ENCODE data around the gene CHTF18.

CHTF18 gene

DNA sequence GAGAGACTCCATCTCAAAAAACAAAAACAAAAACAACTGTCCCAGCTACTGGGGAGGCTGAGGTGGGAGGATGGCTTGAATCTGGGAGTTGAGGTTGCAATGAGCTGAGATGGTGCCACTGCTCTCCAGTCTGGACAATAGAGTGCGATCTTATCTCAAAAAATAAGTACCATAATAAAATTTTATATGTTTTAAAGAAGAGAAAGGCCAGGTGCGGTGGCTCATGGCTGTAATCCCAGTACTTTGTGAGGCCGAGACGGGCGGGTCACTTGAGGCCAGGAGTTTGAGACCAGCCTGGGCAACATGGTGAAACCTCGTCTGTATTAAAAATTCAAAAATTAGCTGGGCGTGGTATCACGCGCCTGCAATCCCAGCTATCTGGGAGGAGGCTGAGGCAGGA lies 11.6 kb upstream of the CHTF18 start:
- no peak overlapping the region for H3K4me3 ChIP-seq (ENCODE audit: low read depth, low read length)
- TF ChIP-seq, protein P1, sequence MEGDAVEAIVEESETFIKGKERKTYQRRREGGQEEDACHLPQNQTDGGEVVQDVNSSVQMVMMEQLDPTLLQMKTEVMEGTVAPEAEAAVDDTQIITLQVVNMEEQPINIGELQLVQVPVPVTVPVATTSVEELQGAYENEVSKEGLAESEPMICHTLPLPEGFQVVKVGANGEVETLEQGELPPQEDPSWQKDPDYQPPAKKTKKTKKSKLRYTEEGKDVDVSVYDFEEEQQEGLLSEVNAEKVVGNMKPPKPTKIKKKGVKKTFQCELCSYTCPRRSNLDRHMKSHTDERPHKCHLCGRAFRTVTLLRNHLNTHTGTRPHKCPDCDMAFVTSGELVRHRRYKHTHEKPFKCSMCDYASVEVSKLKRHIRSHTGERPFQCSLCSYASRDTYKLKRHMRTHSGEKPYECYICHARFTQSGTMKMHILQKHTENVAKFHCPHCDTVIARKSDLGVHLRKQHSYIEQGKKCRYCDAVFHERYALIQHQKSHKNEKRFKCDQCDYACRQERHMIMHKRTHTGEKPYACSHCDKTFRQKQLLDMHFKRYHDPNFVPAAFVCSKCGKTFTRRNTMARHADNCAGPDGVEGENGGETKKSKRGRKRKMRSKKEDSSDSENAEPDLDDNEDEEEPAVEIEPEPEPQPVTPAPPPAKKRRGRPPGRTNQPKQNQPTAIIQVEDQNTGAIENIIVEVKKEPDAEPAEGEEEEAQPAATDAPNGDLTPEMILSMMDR (IDR thresholded peaks at IDR 0.05; ENCODE audit: insufficient read depth, low read depth, low read length, missing control alignments) = no peak
- DNase-seq (ENCODE audit: low read depth) = no peak

DNA sequence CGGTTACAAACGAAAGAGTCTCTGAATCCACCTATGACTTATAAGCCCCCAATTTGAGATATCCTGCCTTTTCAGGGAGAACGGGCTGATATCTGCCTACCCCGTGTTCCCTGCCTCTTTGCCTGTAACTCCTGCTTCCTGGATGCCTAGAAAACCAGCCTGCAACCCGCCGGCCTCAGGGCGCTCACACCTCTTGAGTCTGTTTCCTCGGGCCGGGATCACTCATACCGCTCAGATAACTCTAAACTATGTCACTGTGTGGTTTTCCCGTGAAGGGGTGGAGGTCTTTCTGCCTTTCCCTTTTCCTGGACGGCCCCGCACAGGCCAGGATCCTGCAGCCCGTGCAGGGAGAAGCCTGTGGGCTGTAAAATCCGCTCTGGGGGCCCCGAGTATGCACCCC lies 10.6 kb upstream of the CHTF18 start:
- no peak for DNase-seq (ENCODE audit: low read depth)
- no peak overlapping the region for H3K4me3 ChIP-seq (ENCODE audit: low read depth, low read length)
- TF ChIP-seq, protein P1 (IDR thresholded peaks at IDR 0.05; ENCODE audit: insufficient read depth, low read depth, low read length, missing control alignments) = no peak

DNA sequence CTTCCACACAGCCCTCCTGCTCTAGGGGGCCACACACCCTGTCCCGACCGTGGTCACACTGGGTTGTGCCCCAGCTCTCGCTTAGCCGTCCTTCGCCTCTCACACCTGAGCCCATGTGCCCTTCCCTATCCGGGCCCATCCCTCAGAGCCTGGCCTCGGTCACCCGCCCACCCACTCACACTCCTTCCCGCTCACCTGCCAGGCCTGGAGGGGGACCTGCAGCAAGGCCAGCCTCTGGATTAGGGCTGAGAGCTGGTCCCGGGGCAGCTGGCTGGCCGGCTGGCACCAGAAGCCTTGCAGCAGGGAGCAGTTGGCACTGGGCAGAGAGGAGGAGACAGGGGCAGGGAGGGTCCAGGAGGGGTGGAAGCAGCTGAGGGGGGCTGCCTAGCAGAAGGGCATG lies 10.0 kb upstream of the CHTF18 start:
- TF ChIP-seq, protein P1 (IDR thresholded peaks at IDR 0.05; ENCODE audit: insufficient read depth, low read depth, low read length, missing control alignments) = no peak
- DNase-seq (ENCODE audit: low read depth) = no peak
- no peak overlapping the region for H3K4me3 ChIP-seq (ENCODE audit: low read depth, low read length)

DNA sequence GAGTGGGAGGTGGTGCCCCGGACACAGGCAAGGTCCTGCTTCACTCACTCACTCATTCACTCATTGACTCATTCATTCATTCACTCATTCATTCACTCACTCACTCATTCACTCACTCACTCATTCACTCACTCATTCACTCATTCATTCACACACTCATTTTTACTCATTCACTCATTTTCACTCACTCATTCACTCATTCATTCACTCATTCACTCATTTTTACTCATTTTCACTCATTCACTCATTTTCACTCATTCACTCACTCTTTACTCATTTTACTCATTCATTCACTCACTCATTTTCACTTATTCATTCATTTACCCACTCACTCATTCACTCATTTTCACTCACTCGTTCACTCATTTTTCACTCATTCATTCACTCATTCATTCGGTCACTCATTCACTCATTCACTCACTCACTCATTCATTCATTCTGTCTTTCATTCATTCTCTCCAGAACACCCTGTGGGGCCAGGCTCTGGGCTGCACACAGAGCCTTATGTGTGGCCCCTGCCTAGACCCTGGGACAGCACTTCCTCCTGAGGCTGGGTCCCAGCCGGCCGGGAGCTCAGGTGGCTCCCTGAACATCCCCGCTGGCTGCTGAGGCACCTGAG lies 9.4 kb upstream of the CHTF18 start:
- no peak for DNase-seq (ENCODE audit: low read depth)
- no peak overlapping the region for H3K4me3 ChIP-seq (ENCODE audit: low read depth, low read length)
- TF ChIP-seq, protein P1 (IDR thresholded peaks at IDR 0.05; ENCODE audit: insufficient read depth, low read depth, low read length, missing control alignments) = no peak

DNA sequence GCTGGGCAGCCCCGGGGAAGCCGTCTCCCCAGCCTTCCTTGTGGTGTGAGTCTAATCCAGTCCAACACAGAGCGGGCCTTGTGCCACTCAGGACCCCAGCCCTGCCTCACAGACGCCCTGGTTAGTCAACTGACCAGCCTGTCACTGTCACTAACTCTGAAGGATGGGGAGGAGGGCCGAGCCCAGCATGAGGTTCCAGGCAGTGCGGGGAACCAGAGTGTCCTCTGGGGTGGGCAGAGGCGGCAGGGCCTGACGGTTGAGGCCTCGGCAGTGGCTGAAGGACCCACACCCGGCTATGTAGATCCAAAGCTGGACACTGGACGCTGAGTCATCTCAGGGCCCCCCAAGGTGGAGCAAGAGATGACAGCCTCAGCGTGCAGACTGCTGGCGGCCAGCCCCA lies 8.9 kb upstream of the CHTF18 start:
- DNase-seq (ENCODE audit: low read depth) = no peak
- H3K4me3 ChIP-seq (ENCODE audit: low read depth, low read length) = no peak overlapping the region
- TF ChIP-seq, protein P1 (IDR thresholded peaks at IDR 0.05; ENCODE audit: insufficient read depth, low read depth, low read length, missing control alignments) = no peak

DNA sequence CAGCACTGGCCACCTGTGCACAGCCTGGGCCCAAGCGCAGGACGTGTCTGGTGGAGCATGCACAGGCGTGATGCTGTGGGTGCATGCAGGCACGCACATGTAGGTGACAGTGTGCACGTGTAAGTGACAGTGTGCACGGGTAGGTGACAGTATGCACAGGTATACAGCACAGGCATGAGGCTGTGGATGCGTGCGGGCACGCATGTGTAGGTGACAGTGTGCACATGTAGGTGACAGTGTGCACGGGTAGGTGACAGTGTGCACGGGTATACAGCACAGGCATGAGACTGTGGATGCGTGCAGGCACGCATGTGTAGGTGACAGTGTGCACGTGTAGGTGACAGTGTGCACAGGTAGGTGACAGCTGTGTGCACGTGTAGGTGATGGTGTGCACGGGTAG lies 8.1 kb upstream of the CHTF18 start:
- TF ChIP-seq, protein P1 (IDR thresholded peaks at IDR 0.05; ENCODE audit: insufficient read depth, low read depth, low read length, missing control alignments) = no peak
- no peak for DNase-seq (ENCODE audit: low read depth)
- no peak overlapping the region for H3K4me3 ChIP-seq (ENCODE audit: low read depth, low read length)

DNA sequence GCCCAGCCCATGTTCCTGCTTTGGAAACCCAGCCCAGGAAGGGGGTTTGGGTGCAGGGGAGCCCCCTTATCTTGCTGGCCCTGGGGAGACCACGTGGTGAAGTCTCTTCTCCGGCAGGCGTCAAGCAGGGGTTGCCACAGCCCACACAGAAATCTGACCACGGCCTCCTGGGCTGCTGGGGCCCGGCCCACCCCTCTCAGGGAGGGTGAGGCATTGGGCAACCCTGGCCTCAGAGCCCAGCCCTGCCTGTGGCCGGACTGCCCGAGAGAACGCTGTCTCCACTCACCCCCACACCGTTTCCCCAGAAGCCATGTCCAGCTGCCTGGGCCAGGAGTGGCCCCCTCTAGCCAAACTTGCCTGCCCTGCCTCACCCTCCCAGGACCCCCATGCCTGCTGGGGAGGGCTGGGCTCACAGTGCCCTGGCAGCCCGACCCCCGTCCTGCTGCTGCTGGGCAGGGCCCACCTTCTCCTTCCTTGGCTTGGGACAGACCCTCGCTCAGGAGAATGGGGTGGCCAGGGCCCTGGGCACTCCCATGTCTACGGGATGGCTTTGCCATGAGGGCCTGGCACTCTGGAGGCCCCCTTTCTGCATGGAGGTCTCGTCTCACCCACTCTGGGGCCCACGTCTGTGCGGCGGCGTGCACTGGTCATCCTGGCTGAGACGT lies 6.9 kb upstream of the CHTF18 start:
- no peak for DNase-seq (ENCODE audit: low read depth)
- TF ChIP-seq, protein P1 (IDR thresholded peaks at IDR 0.05; ENCODE audit: insufficient read depth, low read depth, low read length, missing control alignments) = no peak
- no peak overlapping the region for H3K4me3 ChIP-seq (ENCODE audit: low read depth, low read length)
